ENCODE measurements around the gene FOSL2.

Gene FOSL2

DNA sequence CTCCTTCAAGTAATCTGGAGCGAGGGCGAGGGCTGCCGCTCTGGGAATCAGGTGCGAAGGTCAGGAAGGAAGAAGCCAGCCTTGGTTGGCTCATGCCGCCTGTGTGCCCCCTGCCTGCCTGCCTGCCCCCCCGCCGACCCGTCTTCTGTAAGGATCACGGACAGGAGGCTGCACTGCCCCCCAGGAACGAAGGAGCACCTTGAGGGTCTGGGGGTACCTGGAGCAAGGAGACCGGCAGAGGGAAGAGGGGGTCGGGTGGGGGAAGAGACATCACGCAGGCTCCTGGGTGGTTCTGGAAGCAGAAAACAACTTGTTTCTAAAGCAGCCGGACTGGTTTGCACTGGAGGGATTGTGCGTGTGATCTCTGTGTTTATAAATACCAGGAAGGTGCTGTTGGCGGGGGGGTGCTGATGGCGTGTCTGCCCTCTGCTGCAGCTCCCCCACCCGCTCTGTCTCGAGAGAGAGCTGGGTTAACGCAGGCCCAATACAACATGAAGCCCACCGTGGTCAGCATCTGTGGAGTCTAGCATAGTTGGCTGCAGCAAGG lies 1.7 kb downstream of the FOSL2 start:
- H3K4me3 ChIP-seq (ENCODE audit: low read depth, low read length) = peak overlapping the region; percentile 93
- no peaks in the 10 kb centered on the region for H3K27me3 ChIP-seq (replicated peaks)
- H3K36me3 ChIP-seq (replicated peaks) = peaks cover 15% of the 10 kb centered on the region
- peak overlapping the region; percentile 98 for H3K27ac ChIP-seq
- DNase-seq = peak; percentile 65
- TF ChIP-seq, protein P1, sequence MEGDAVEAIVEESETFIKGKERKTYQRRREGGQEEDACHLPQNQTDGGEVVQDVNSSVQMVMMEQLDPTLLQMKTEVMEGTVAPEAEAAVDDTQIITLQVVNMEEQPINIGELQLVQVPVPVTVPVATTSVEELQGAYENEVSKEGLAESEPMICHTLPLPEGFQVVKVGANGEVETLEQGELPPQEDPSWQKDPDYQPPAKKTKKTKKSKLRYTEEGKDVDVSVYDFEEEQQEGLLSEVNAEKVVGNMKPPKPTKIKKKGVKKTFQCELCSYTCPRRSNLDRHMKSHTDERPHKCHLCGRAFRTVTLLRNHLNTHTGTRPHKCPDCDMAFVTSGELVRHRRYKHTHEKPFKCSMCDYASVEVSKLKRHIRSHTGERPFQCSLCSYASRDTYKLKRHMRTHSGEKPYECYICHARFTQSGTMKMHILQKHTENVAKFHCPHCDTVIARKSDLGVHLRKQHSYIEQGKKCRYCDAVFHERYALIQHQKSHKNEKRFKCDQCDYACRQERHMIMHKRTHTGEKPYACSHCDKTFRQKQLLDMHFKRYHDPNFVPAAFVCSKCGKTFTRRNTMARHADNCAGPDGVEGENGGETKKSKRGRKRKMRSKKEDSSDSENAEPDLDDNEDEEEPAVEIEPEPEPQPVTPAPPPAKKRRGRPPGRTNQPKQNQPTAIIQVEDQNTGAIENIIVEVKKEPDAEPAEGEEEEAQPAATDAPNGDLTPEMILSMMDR (IDR thresholded peaks at IDR 0.05; ENCODE audit: low read depth, low read length, missing control alignments) = no peak
- in situ Hi-C loops (cut with HindIII; ENCODE audit: low pct_ligation_motif_present, low sequenced_read_pairs) = no loop called here

DNA sequence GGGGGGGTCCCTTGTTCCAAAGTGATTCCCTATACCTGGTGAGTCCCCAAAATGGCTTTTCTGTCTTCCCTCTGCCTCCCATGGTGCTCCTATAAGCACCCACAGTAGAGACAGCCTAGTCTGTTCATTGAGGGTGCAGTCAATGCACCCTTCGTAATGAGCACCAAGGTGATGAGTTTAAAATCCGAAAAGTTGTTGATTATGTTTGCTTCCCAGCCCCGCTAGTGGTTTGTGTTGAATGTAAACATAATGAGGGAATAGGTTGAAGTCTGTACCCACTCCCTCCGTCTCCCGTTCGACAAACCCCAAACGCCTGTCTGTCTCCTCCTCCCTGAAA lies 2.3 kb downstream of the FOSL2 start:
- Histone ChIP-seq H3K36me3 (replicated peaks) (peaks cover 15% of the 10 kb centered on the region), H3K4me3 (ENCODE audit: low read depth, low read length) (peak overlapping the region; percentile 93), H3K27me3 (replicated peaks) (no peaks in the 10 kb centered on the region), H3K27ac (peak overlapping the region; percentile 98)
- TF ChIP-seq, protein P1 (IDR thresholded peaks at IDR 0.05; ENCODE audit: low read depth, low read length, missing control alignments) = no peak
- DNase-seq = no peak
- in situ Hi-C loops (cut with HindIII; ENCODE audit: low pct_ligation_motif_present, low sequenced_read_pairs) = no loop called here

DNA sequence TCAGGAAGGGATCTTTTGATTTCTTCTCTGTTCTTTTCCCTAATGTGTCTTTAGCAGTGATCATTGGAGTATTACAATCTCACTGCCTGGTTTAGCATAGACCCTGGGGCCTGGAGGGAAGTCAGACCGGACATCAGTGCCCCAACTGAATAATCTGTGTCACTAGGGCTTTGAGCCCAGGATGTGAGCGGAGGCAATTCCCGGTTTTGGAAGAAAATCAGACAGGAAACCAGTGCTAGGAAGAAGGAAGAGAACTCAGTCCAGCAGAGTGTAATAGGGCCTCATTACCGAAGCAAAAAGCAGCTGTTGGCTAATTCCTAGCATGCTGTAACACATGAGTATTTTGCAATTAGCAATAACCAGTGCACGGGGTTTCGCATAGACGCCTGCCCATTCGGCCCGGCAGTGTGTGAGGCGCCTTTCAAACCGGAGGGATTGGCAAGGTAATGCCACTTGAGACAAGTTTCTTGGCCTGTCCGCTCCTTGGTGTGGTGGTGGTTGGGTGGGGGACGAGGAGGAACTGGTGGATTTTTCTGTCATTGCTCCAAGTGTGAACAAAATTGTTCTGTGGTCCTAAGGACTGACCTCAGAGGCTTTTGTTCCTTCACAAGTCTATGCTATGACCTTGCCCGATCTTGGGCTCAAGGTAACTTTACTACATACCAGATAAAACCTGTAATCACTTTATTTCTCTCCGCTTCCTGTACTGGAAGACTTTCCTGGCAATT lies 2.8 kb downstream of the FOSL2 start:
- H3K4me3 ChIP-seq (ENCODE audit: low read depth, low read length) = peak overlapping the region; percentile 93
- peak overlapping the region; percentile 98 for H3K27ac ChIP-seq
- no peak for DNase-seq
- H3K27me3 ChIP-seq (replicated peaks) = no peaks in the 10 kb centered on the region
- TF ChIP-seq, protein P1 (IDR thresholded peaks at IDR 0.05; ENCODE audit: low read depth, low read length, missing control alignments) = no peak
- peaks cover 15% of the 10 kb centered on the region for H3K36me3 ChIP-seq (replicated peaks)
- in situ Hi-C loops (cut with HindIII; ENCODE audit: low pct_ligation_motif_present, low sequenced_read_pairs) = no loop called here

DNA sequence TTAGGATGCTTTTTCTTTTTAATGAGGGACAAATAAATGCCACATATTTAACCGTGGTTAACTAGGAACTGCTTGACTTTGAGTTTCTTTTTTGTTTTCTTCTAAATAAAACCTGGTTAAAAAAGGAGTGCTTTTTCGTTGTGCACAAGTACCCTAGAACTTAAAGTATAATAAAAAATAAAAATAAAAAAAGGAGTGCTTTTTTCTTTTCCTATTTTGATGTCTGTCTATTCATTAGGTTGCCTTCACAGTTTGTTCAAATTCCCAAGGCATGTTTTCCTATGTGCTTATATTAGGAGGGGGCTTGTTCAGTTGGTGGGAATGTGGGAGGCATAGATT lies 4.4 kb downstream of the FOSL2 start:
- Histone ChIP-seq H3K27ac (peak overlapping the region; percentile 98), H3K27me3 (replicated peaks) (no peaks in the 10 kb centered on the region), H3K4me3 (ENCODE audit: low read depth, low read length) (peak overlapping the region; percentile 93), H3K36me3 (replicated peaks) (peaks cover 24% of the 10 kb centered on the region)
- in situ Hi-C loops (cut with HindIII; ENCODE audit: low pct_ligation_motif_present, low sequenced_read_pairs) = no loop called here
- DNase-seq = no peak
- TF ChIP-seq, protein P1 (IDR thresholded peaks at IDR 0.05; ENCODE audit: low read depth, low read length, missing control alignments) = no peak

DNA sequence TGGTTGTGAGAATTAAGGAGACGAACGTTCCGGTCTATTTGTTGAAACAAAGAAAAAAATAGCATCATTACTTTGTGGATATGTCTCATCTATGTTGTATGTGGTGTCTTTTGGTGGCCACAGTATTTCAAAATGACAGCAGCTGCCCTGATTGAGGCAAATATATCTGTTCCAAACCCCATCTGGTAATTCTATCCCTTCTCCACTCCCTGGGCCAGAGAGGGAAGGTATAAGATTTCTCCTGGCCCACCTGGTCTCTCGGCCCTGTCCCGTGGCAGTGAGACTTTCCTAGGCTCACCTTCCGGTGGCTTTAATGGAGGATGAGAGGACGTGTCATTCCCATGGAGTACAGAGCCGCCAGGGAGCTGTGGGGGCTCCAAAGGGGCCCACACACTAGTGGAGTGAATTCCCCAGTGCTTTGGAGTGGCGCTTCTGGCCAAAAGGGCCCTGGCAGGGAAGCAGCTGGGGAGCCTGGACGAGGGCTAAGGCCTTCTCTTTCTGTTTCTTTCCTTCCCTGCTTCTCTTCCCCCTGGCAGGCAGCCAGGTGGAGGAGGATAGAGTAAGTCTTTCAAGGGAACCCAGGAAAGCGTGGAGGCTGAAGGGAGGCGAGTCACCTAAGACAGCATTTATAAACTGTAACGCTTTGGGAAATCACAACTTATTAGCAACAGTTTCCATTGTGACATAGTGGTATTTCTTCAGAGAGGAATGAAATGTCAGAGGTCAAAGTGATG lies 5.6 kb downstream of the FOSL2 start:
- no peaks in the 10 kb centered on the region for H3K27me3 ChIP-seq (replicated peaks)
- peaks cover 29% of the 10 kb centered on the region for H3K36me3 ChIP-seq (replicated peaks)
- in situ Hi-C loops (cut with HindIII; ENCODE audit: low pct_ligation_motif_present, low sequenced_read_pairs) = no loop called here
- H3K4me3 ChIP-seq (ENCODE audit: low read depth, low read length) = peak overlapping the region; percentile 15
- H3K27ac ChIP-seq = peak overlapping the region; percentile 98
- TF ChIP-seq, protein P1 (IDR thresholded peaks at IDR 0.05; ENCODE audit: low read depth, low read length, missing control alignments) = no peak
- DNase-seq = peak; percentile 38

Data from brain microvascular endothelial cell (primary cell).